ENCODE measurements around the gene DNAH9. TPM values are rescaled to one million over a fixed set of nuclear protein-coding genes. Genes with fewer than 3 reads are reported as not detected.

The DNAH9 gene
- total and polyA plus RNA-seq, 2 donors (not counting 1 experiment from before 2014, with no cell fraction given) = not detected

GRCh38 chr17:11816409-11816808 lies 218.1 kb downstream of the DNAH9 start:
- Histone ChIP-seq H3K36me3 (replicated peaks in 1 of 2; ENCODE audit: control extremely low read depth in 1 of 2, control insufficient read depth in 1 of 2, extremely low read depth in 1 of 2, insufficient read depth in 2 of 2, low read length in 1 of 2) (no peaks in the 10 kb centered on the region), H3K4me3 (ENCODE audit: control extremely low read depth in 1 of 5, extremely low read depth in 1 of 5, insufficient read depth in 1 of 5, low read depth in 2 of 5, low read length in 4 of 5) (no peak overlapping the region), H4K20me1 (ENCODE audit: control insufficient read depth, insufficient read depth, low read length, poor library complexity, severe bottlenecking) (no peaks in the 10 kb centered on the region), H2AFZ (ENCODE audit: insufficient read depth, low read depth, low read length, poor library complexity, severe bottlenecking) (no peak overlapping the region), H3K27ac (ENCODE audit: low read length in 2 of 2) (no peak overlapping the region), H3K4me1 (ENCODE audit: control insufficient read depth in 2 of 2, insufficient read depth in 2 of 2, low read length in 2 of 2) (no peaks in the 10 kb centered on the region), H3K9me3 (ENCODE audit: control extremely low read depth in 1 of 3, control insufficient read depth in 2 of 3, insufficient read depth in 1 of 3, low read length in 2 of 3) (no peaks in the 10 kb centered on the region), H3K4me2 (replicated peaks; ENCODE audit: low read depth, low read length, poor library complexity, severe bottlenecking) (no peak overlapping the region), H3K79me2 (ENCODE audit: control insufficient read depth, insufficient read depth, low read length) (no peaks in the 10 kb centered on the region), H3K27me3 (replicated peaks in 1 of 4; ENCODE audit: control extremely low read depth in 1 of 4, control insufficient read depth in 3 of 4, insufficient read depth in 4 of 4, low read length in 3 of 4) (no peaks in the 10 kb centered on the region), H3K9ac (ENCODE audit: low read length) (no peak overlapping the region)
- TF ChIP-seq CTCF (IDR thresholded peaks at IDR 0.05) (no peak), EZH2 (IDR thresholded peaks at IDR 0.05; ENCODE audit: borderline replicate concordance, insufficient read depth, low read depth, low read length, poor library complexity, severe bottlenecking) (no peak)
- DNase-seq (no peak), ATAC-seq (ENCODE audit: low read depth) (no peak)
- H3K9me3 Mint-ChIP-seq (ENCODE audit: insufficient read depth) = peaks cover 2% of the 10 kb centered on the region
- ChIA-PET CTCF (no interaction called here), POLR2A (no interaction called here)
- H3K27me3 Mint-ChIP-seq = no peaks in the 10 kb centered on the region
- intact Hi-C loops (cut with micrococcal nuclease) = no loop called here
- H3K27ac Mint-ChIP-seq = no peak overlapping the region
- H3K4me1 Mint-ChIP-seq = no peaks in the 10 kb centered on the region
- WGBS (ENCODE audit: insufficient coverage) = no CpG with 5 or more reads among the region's 2 CpGs
- H3K4me3 Mint-ChIP-seq = no peak overlapping the region

GRCh38 chr17:11823862-11824261 lies 225.6 kb downstream of the DNAH9 start:
- Histone ChIP-seq H2AFZ (ENCODE audit: insufficient read depth, low read depth, low read length, poor library complexity, severe bottlenecking) (no peak overlapping the region), H3K27me3 (replicated peaks in 1 of 4; ENCODE audit: control extremely low read depth in 1 of 4, control insufficient read depth in 3 of 4, insufficient read depth in 4 of 4, low read length in 3 of 4) (no peaks in the 10 kb centered on the region), H3K27ac (ENCODE audit: low read length in 2 of 2) (no peak overlapping the region), H3K9me3 (ENCODE audit: control extremely low read depth in 1 of 3, control insufficient read depth in 2 of 3, insufficient read depth in 1 of 3, low read length in 2 of 3) (no peaks in the 10 kb centered on the region), H3K4me3 (ENCODE audit: control extremely low read depth in 1 of 5, extremely low read depth in 1 of 5, insufficient read depth in 1 of 5, low read depth in 2 of 5, low read length in 4 of 5) (no peak overlapping the region), H3K4me2 (replicated peaks; ENCODE audit: low read depth, low read length, poor library complexity, severe bottlenecking) (no peak overlapping the region), H3K36me3 (replicated peaks in 1 of 2; ENCODE audit: control extremely low read depth in 1 of 2, control insufficient read depth in 1 of 2, extremely low read depth in 1 of 2, insufficient read depth in 2 of 2, low read length in 1 of 2) (no peaks in the 10 kb centered on the region), H3K9ac (ENCODE audit: low read length) (no peak overlapping the region), H4K20me1 (ENCODE audit: control insufficient read depth, insufficient read depth, low read length, poor library complexity, severe bottlenecking) (no peaks in the 10 kb centered on the region), H3K79me2 (ENCODE audit: control insufficient read depth, insufficient read depth, low read length) (no peaks in the 10 kb centered on the region), H3K4me1 (ENCODE audit: control insufficient read depth in 2 of 2, insufficient read depth in 2 of 2, low read length in 2 of 2) (no peaks in the 10 kb centered on the region)
- ChIA-PET POLR2A (no interaction called here), CTCF (no interaction called here)
- Mint-ChIP-seq H3K4me1 (no peaks in the 10 kb centered on the region), H3K4me3 (no peak overlapping the region), H3K27me3 (no peaks in the 10 kb centered on the region), H3K9me3 (ENCODE audit: insufficient read depth) (peaks cover 2% of the 10 kb centered on the region), H3K27ac (no peak overlapping the region)
- 100% methylated on average over 2 of the region's 5 CpGs for WGBS (ENCODE audit: insufficient coverage)
- intact Hi-C loops (cut with micrococcal nuclease) = no loop called here
- DNase-seq (no peak), ATAC-seq (ENCODE audit: low read depth) (no peak)
- TF ChIP-seq EZH2 (IDR thresholded peaks at IDR 0.05; ENCODE audit: borderline replicate concordance, insufficient read depth, low read depth, low read length, poor library complexity, severe bottlenecking) (no peak), CTCF (IDR thresholded peaks at IDR 0.05) (no peak)
